HG03354 (cell line): ENCODE measurements around the gene INS.

Experiments
- ATAC-seq: cut with Tn5 transposase; IDR thresholded peaks from one replicate; pipeline ENCODE4 v1.9.1; 2021; ENCODE audit warnings: mild to moderate bottlenecking; ENCODE audit not compliant: unreplicated experiment, poor library complexity, severe bottlenecking

INS gene

GRCh38 chr11:2137202-2138067 lies 23.6 kb downstream of the INS start:
- ATAC-seq: no peak

GRCh38 chr11:2136952-2137201 lies 24.1 kb downstream of the INS start:
- ATAC-seq: no peak

DNA sequence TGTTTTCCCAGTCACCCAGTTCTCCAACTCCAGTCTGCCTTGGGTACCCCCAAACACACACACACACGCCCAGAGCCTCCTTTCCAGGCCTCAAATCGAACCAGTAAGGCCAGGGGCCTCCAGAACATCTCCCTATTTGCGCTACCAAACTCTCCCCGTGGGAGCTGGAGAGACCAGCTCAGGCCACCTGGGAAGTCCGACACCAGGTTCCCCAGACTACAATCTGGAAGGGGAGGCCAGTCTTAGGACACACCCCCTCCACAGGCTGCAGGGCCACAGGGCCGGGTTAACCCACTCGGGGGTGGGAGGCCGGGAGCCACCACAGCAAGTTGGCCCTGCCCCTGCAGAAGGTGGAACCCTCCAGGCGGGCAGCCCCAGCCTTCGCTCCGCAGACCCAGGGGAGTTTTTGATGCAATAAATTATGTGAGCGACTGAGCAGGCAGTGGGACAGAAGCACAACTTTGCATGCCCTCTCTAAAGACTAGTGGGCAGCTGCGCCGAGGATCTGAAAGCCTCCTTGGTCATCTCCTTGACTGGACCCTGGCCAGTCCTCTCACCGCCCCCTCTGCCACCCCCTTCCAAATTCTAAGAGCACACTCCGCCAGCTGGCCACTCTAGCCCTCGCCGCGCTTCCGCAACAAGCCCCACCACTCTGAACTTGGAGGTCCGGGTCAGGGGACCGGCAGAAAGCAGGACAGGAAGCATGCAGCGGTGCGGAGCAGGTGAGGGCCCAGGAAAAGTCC lies 24.6 kb downstream of the INS start:
- no peak for ATAC-seq

GRCh38 chr11:2135648-2136201 lies 25.3 kb downstream of the INS start:
- no peak for ATAC-seq

DNA sequence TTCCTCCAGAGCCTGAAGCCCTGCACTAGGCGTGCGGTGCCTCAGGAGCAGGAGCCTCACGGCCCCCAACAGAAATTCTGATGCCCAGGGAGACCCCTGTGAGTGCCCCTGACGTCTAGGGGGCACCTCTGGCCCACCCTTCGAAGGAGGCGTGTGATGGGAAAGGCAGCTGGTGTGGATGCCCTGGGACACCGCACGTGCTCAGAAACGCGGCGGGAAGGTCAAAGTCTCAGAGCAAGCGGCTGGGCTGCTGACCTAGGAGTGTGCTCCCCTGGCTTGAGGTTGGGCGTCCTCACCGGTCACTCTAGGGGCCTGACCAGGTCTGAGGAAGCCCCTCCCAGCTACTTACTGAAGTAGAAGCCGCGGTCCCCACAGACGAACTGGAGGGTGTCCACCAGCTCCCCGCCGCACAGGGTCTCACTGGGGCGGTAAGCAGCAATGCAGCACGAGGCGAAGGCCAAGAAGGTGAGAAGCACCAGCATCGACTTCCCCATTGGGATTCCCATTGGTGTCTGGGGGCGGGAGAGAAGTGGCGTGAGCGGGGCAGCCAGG lies 25.9 kb downstream of the INS start:
- no peak for ATAC-seq

- ATAC-seq: no peak
These were observed 26.7 kb downstream of the INS start for GRCh38 chr11:2134022-2135010.

DNA sequence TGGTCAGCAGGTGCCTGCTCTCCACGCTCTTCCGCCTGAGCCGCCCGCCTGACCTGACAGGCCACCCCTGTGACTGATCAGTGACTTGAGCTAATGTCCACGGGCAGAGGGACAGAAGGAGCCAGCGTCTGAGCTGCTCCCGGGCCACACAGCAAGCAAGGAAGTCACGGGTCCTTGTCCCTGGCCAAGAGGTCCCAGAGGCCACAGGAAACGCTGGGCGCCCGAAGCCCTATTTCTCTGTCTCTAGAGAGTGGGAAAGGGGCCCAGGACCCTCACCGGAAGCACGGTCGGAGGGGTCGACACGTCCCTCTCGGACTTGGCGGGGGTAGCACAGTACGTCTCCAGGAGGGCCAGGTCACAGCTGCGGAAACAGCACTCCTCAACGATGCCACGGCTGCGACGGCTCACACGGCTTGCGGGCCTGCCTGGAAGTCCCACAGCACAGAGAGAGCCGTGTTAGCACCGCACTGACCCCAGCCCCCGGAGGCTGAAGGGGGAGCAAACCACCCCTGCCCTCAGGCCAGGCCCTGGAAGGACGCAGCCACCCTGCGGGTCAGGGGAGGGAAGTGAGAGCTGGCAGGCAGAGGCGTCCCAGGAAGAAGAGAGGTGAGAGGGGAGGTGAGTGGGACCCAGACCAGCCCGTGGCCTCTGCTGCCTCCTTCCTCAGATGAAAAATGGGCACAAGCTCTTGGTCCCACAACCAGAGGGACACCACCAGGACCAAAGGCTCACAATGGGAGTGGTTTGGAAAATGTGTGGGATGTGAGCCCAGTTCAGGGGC lies 27.6 kb downstream of the INS start:
- ATAC-seq: no peak

DNA sequence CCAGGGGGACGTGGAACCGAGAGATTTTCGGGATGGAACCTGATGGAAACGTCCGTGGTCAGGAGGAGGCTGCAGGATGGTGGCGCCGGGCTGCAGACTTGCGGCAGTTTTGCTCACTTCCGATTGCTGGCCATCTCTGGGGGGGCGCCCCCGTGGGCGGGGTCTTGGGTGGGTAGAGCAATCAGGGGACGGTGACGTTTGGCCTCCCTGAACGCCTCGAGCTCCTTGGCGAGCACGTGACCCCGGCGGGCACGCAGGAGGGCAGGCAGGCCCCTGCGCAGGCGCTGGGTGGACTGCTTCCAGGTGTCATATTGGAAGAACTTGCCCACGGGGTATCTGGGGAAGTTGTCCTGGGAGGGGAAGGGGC lies 28.2 kb downstream of the INS start:
- ATAC-seq: no peak

GRCh38 chr11:2132246-2132645 lies 28.8 kb downstream of the INS start:
- ATAC-seq: no peak

DNA sequence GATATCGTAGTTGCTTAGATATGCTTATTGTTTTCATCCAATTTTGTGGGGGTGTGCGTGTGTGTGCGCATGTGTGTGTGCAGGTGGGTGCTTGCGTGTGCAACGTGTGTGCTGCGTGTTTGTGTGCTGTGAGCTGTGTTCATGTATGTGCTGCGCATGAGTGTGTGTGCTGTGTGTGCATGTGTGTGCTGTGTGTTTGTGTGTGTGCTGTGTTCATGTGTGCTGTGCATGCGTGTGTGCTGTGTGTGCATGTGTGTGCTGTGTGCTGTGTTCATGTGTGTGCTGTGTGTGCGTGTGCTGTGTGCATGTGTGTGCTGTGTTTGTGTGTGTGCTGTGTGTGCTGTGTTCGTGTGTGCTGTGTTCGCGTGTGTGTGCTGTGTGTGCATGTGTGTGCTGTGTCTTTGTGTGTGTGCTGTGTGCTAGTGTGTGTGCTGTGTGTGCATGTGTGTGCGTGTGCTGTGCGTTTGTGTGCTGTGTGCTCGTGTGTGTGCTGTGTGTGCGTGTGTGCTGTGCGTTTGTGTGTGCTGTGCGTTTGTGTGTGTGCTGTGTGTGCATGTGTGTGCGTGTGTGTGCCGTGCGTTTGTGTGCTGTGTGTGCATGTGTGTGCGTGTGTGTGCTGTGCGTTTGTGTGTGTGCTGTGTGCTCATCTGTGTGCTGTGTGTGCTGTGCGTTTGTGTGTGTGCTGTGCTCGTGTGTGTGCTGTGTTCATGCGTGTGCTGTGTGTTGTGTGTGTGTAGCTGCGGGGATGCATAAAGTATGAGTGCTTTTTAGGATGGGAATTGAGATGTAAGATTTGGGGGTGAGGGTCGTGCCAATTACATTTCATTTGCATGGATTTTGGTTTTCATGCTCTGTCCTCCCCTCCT lies 29.4 kb downstream of the INS start:
- ATAC-seq: no peak

GRCh38 chr11:2130881-2131352 lies 30.1 kb downstream of the INS start:
- no peak for ATAC-seq

- ATAC-seq: no peak
These were observed 31.2 kb downstream of the INS start for GRCh38 chr11:2129699-2130366.

GRCh38 chr11:2129308-2129698 lies 31.7 kb downstream of the INS start:
- ATAC-seq: no peak

- ATAC-seq: no peak
These were observed 32.3 kb downstream of the INS start for GRCh38 chr11:2128511-2129307.

DNA sequence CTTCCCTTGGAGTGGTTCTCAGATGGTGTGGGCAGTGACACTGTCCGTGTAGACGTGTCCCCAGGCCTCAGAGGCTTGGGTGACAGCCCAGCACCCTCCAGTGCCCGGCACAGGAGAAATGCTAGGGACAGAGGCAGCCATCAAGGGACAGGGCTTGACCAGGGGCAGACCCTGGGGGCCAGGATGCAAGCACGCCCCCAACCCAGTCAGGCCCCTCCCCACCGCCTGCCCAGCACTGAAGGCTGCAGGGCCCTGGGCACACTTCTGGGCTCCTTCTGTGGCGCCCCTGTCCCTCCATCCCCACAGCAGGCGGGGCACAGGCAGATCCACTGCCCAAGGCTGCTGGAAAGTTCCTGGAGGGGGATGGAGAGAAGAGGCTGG lies 32.9 kb downstream of the INS start:
- ATAC-seq: no peak

DNA sequence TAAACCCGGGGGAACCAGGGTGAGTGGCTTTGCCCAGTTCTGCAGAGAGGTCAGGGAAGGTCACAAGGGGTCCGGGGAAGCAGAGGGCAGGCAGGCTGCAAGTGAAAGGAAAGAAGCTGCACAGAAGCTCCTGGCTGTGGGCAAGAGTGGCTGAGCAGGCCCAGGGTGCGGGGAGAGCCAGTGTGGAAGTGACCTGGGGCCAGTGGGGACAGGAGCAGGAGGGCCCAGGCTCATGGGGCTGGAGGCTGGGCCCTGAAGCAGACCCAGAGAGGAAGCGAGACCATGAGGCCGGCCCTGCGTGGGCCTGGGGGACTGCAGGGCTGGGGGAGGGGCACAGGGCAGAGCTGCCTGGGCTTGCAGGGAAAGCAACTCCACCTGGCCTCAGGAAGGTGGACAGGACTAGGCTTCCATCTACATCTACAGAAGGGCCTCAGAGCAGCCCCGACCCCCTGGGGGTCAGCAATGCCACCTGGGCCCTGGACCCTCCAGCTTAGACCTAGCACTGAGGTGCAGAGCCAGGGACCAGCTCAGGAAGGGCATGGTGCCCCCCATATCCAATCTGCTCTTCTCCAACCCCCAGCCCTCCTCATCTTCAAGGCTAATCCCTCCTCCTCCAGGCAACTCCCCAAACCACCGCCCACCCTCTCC lies 33.4 kb downstream of the INS start:
- no peak for ATAC-seq
